H1 (cell line): ENCODE data around the gene PTPN5. TPM values are rescaled to one million over a fixed set of nuclear protein-coding genes. Genes with fewer than 3 reads are reported as not detected.

ENCODE experiments used
- NRF1 ChIP-seq: IDR thresholded peaks from 2 replicates; pipeline ENCODE4 v1.6.1; 2011; ENCODE audit warnings: mild to moderate bottlenecking, low read depth, low read length, improper control_type of control experiment
- SIN3A ChIP-seq, 2 experiments: IDR thresholded peaks in 1 of 2; conservative IDR thresholded peaks in 1 of 2; 2 replicates each; pipeline ENCODE4 v1.6.1; 2011 to 2012; ENCODE audit warnings: low read length in 2 of 2, improper control_type of control experiment in 1 of 2, low read depth in 1 of 2, mild to moderate bottlenecking in 1 of 2
- USF2 ChIP-seq: IDR thresholded peaks from 2 replicates; pipeline ENCODE4 v1.6.1; 2011; ENCODE audit warnings: low read length, improper control_type of control experiment
- polyA plus RNA-seq, 7 experiments: library from polyadenylated mRNA; depleted of rRNA in 3 of 7; stranded (reverse) in 5 of 7; unstranded in 2 of 7; fragments of >200 nt in 5 of 7; fragments of 200-250 nt in 2 of 7; gene quantifications; 1 replicate in 5 of 7; 2 replicates in 1 of 7; 4 replicates in 1 of 7; pipeline versions ENCODE4 v1.2.1 to v1.2.3, GENCODE V29; 2011 to 2013; ENCODE audit warnings: missing spikeins in 2 of 7, mixed read lengths in 2 of 7
- total RNA-seq: library from RNA; stranded (reverse); fragmentation: NEBNext Ultra II Directional; extraction: Animal tissue kit (Norgen Biotek cat#: 25700); gene quantifications from 2 replicates; pipeline ENCODE4 v1.2.1, GENCODE V29; 2021

Gene PTPN5
- total and polyA plus RNA-seq, 2 of the 8 experiments (the other 6 are each of a cell fraction or from before 2014, with no cell fraction given): 8.4 to 12.9 TPM

DNA sequence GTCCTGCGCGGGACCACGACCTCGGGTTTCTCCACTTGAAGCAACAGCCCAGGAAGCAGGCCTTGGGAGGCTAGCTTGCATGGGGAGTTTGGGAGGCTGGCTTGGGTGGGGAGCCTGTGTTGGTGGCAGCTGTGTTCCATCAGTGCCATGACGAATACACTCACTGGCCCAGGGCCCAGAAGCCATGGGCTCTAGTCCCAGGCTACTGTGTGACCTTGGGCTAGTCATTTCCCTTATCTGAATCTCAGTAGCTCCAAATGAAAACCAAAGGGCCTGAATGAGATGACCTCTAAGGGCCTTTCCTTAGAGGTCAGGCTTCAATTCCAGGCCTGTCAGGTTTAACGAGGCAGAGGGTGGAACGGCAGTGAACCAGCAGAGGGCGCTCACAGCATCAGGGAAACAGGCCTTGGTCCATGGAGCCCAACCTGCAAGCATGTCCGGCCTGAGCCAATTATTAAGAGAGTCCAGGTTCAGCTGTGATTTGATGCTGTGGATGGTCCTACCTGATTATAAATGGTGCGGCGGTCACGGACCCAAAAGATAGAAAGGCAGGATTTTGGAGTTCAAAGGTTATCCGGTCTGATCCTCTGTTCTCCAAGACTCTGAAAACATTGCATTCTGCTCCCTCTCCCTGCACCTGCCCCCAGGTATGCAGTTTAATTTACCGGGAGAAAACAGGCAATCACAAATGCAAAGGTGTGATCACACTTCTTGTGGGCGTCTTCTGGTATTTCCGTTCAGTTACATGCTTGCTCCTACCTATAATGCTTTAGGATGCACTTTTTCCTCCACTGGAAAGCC, 15.9 kb downstream of the PTPN5 start (continued):
- TF ChIP-seq NRF1: no peak
- no peak for TF ChIP-seq SIN3A (conservative IDR thresholded peaks at IDR 0.05 in 1 of 2, IDR thresholded peaks at IDR 0.05 in 1 of 2; ENCODE audit: low read depth in 1 of 2, low read length in 2 of 2)
- no peak for TF ChIP-seq USF2
